VCaP (cell line): ENCODE results near the gene DPH2.

Source experiments
- H3K27ac ChIP-seq: fragments of 450-650 bp; 2 replicates; pipeline ENCODE4 v1.5.1; 2017
- CTCF ChIP-seq: fragments of 450-650 bp; conservative IDR thresholded peaks from 2 replicates; pipeline ENCODE4 v1.5.1; 2017; ENCODE audit warnings: mild to moderate bottlenecking, moderate library complexity

The DPH2 gene

GRCh38 chr1:43973981-43974442, 4.2 kb downstream of the DPH2 start:
- peak overlapping the region; percentile 90 for H3K27ac ChIP-seq
- no peak for TF ChIP-seq CTCF

- H3K27ac ChIP-seq = peak within 1 kb of the TSS; percentile 90
- TF ChIP-seq CTCF = no peak
Measured at GRCh38 chr1:43974443-43975248, 4.8 kb downstream of the DPH2 start, which contains the start of gene ATP6V0B. Gene ATP6V0B, plus strand, starts transcription at chr1:43974960. Its CDS starts 81 bp downstream, at chr1:43975041.

GRCh38 chr1:43975249-43975961, 5.6 kb downstream of the DPH2 start:
- H3K27ac ChIP-seq = peak overlapping the region; percentile 90
- TF ChIP-seq CTCF = no peak

- 0 out of 2 replicates have a peak, but pooled peaks have one; percentile 14 for TF ChIP-seq CTCF
- H3K27ac ChIP-seq = peak overlapping the region; percentile 90
Measured at GRCh38 chr1:43976045-43976444, 6.2 kb downstream of the DPH2 start.

GRCh38 chr1:43976890-43977289, 7.1 kb downstream of the DPH2 start:
- no peak overlapping the region for H3K27ac ChIP-seq
- no peak for TF ChIP-seq CTCF

- peak overlapping the region; percentile 76; the same call in 1 of the 2 replicates for H3K27ac ChIP-seq
- TF ChIP-seq CTCF = no peak
Measured at GRCh38 chr1:43977376-43978263, 7.8 kb downstream of the DPH2 start.
